Coronary artery (tissue), 2 donors: ENCODE data around the gene KHDRBS2.
"Not testable (repeated sequence)": the region's sequence is repeated elsewhere in the genome, so short reads cannot be mapped to it uniquely, and the experiment has no call there.

Source experiments
- DNase-seq: peaks from one replicate; pipeline ENCODE4 v3.0.0-alpha.2; 2017; ENCODE audit warnings: low spot score
- H3K27ac ChIP-seq, 2 donors: fragments of 200-600 bp; sonication (generic); one replicate each; pipeline ENCODE4 v1.5.1; 2016 to 2019
- H3K4me3 ChIP-seq: fragments of 200-600 bp; sonication (generic); 2 replicates; pipeline ENCODE4 v1.5.1; 2016; ENCODE audit warnings: mild to moderate bottlenecking, moderate library complexity
- CTCF ChIP-seq: fragments of 200-600 bp; sonication (generic); IDR thresholded peaks from one replicate; pipeline ENCODE4 v1.5.1; 2019; ENCODE audit warnings: antibody characterized with exemption

The KHDRBS2 gene

DNA sequence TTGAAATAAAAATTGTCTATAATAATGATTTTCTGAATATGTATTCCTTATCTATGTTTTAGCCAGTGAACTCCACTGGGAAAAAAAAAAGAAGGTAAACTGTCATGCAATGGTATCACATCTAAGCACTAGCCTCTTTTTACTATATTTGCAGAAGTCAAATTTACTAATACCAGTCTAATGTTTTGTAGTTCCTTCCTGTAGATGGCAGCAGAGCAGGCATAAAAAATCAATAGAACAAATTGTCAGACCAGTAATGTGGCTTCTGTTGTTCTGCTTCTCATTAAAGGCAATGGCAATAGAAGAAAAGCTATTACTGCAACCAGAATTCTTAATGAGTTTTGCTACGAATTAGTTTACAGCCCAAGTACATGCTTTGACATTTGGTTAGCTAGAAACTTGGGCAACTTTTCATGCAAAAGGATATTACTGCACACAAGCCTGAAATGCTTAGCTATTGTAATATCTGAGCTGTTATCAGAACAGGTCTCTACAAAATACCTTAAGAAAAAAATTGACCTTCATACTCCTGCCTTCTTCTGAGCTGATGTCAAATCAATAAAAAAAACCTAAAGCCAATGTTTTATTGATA, 476.9 kb downstream of the KHDRBS2 start:
- H3K27ac ChIP-seq: no peak overlapping the region
- no peak for TF ChIP-seq CTCF
- no peak overlapping the region for H3K4me3 ChIP-seq
- DNase-seq: no peak

GRCh38 chr6:61787998-61788397, 498.0 kb downstream of the KHDRBS2 start:
- DNase-seq: no peak
- Histone ChIP-seq H3K27ac (no peak overlapping the region), H3K4me3 (no peak overlapping the region)
- TF ChIP-seq CTCF: no peak

- H3K27ac ChIP-seq, H3K4me3 ChIP-seq, DNase-seq: not testable (repeated sequence)
These were observed 516.6 kb downstream of the KHDRBS2 start for GRCh38 chr6:61769446-61769845.

- no peak overlapping the region for H3K27ac ChIP-seq
- DNase-seq: no peak
- TF ChIP-seq CTCF: no peak
- no peak overlapping the region for H3K4me3 ChIP-seq
These were observed 530.3 kb downstream of the KHDRBS2 start for GRCh38 chr6:61755739-61756138.

DNA sequence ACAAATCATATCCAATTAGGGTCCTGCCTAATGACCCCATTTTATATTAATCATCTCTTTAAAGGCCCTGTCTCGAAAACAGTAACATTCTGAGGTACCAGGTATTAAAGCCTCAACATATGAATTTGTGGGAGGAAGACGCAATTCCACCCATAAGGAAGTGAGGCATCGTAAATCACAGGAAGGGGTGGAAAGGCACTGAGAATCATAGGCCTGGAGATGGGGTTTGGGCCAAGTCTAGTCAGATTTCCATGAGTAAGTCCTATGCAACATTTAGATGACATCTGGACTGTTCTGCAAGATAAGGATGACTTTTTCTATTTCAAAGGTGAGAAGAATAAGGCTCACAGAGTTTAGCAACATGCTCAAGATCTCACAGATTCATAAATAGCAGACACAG, 534.0 kb downstream of the KHDRBS2 start:
- H3K4me3 ChIP-seq: no peak overlapping the region
- no peak for DNase-seq
- TF ChIP-seq CTCF: no peak

DNA sequence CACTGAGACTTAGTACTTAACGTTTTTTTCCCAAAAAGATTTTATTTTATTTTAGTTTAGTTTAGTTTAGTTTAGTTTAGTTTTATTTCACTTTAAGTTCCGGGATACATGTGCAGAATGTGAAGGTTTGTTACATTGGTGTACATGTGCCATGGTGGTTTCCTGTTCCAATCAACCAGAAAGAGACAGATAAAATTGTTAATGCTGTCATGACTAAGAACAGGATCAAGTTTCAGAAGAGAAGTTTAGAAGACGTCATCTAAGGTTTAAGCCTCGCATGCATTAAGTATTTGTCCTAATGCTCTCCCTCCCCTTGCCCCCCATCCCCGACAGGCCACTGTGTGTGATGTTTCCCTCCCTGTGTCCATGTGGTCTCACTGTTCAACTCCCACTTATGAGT, 540.0 kb downstream of the KHDRBS2 start:
- H3K27ac ChIP-seq: no peak overlapping the region
- DNase-seq: no peak
- no peak for TF ChIP-seq CTCF
- H3K4me3 ChIP-seq: no peak overlapping the region

More for the DNA sequence above, 534.0 kb downstream of the KHDRBS2 start:
- no peak overlapping the region for H3K27ac ChIP-seq

- no peak overlapping the region for H3K27ac ChIP-seq
- no peak for TF ChIP-seq CTCF
- DNase-seq: no peak
- no peak overlapping the region for H3K4me3 ChIP-seq
These were observed 574.2 kb downstream of the KHDRBS2 start for GRCh38 chr6:61711849-61712248.

DNA sequence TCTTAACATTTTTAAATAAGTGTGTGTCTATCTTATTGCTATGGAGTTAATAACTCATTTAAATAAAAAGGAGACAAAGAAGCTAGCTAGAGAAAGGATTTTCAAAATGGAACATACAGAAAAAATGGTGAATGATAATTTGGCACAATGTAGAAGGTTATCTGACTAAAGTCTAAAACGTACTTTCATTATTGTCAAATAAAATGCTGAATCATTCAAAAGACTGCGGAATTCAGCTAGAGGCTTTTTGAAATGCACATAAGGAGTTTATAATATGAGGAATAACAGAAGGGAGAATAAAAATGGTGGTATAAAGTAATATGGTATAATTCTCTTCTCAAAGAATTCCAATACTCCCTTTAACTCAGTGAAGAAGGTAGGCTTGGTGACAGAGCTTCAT, 597.9 kb downstream of the KHDRBS2 start:
- no peak overlapping the region for H3K27ac ChIP-seq
- no peak for TF ChIP-seq CTCF
- DNase-seq: no peak
- H3K4me3 ChIP-seq: no peak overlapping the region
